Activated effector memory CD4-positive, alpha-beta T cell treated with Interleukin-2 at 50 U/mL for 16 hours (primary cell): ENCODE data around the gene RHCG.

Source experiments
- DNase-seq: peaks from one replicate; pipeline ENCODE4 v3.0.0-alpha.2; 2020

The RHCG gene

GRCh38 chr15:89496155-89497098 lies at the start of gene RHCG:
RHCG (minus strand) TSS chr15:89496583; CDS start chr15:89496544, 39 bp downstream.
- no peak for DNase-seq

- DNase-seq, result no peak
Measured at GRCh38 chr15:89543389-89543788, 47.0 kb upstream of the RHCG start.

GRCh38 chr15:89542369-89542768 lies 46.0 kb upstream of the RHCG start:
- no peak for DNase-seq

- no peak for DNase-seq
Measured at GRCh38 chr15:89539027-89539426, 42.6 kb upstream of the RHCG start.

GRCh38 chr15:89533861-89534544 lies 37.6 kb upstream of the RHCG start:
- DNase-seq, result no peak

- DNase-seq, result no peak
Measured at GRCh38 chr15:89531796-89532537, 35.6 kb upstream of the RHCG start.

GRCh38 chr15:89530976-89531375 lies 34.6 kb upstream of the RHCG start:
- DNase-seq, result no peak

GRCh38 chr15:89528757-89529352 lies 32.5 kb upstream of the RHCG start:
- DNase-seq, result no peak

GRCh38 chr15:89526601-89527441 lies 30.4 kb upstream of the RHCG start:
- no peak for DNase-seq

GRCh38 chr15:89526181-89526580 lies 29.8 kb upstream of the RHCG start:
- no peak for DNase-seq

GRCh38 chr15:89524184-89524583 lies 27.8 kb upstream of the RHCG start:
- no peak for DNase-seq

GRCh38 chr15:89523101-89523500 lies 26.7 kb upstream of the RHCG start:
- no peak for DNase-seq

- no peak for DNase-seq
Measured at GRCh38 chr15:89521605-89522004, 25.2 kb upstream of the RHCG start.

GRCh38 chr15:89515477-89515876 lies 19.1 kb upstream of the RHCG start:
- no peak for DNase-seq

GRCh38 chr15:89514596-89515406 lies 18.4 kb upstream of the RHCG start:
- DNase-seq, result no peak

- no peak for DNase-seq
Measured at GRCh38 chr15:89514186-89514585, 17.8 kb upstream of the RHCG start.

- no peak for DNase-seq
Measured at GRCh38 chr15:89513284-89513683, 16.9 kb upstream of the RHCG start.

- no peak for DNase-seq
Measured at GRCh38 chr15:89512631-89513030, 16.2 kb upstream of the RHCG start.

GRCh38 chr15:89506026-89506686 lies 9.8 kb upstream of the RHCG start:
- no peak for DNase-seq

GRCh38 chr15:89504166-89504565 lies 7.8 kb upstream of the RHCG start:
- no peak for DNase-seq
